Activated CD4-positive, alpha-beta T cell treated with anti-CD3 and anti-CD28 coated beads for 24 hours (primary cell): ENCODE data around the gene IL3.
A peak's percentile ranks its signal among the peaks of the same experiment; 100 is the strongest.

Source experiments
- DNase-seq, 2 donors: peaks; one replicate each; pipeline ENCODE4 v3.0.0-alpha.2; 2020; ENCODE audit warnings: low read depth in 2 of 2

IL3 gene

DNA sequence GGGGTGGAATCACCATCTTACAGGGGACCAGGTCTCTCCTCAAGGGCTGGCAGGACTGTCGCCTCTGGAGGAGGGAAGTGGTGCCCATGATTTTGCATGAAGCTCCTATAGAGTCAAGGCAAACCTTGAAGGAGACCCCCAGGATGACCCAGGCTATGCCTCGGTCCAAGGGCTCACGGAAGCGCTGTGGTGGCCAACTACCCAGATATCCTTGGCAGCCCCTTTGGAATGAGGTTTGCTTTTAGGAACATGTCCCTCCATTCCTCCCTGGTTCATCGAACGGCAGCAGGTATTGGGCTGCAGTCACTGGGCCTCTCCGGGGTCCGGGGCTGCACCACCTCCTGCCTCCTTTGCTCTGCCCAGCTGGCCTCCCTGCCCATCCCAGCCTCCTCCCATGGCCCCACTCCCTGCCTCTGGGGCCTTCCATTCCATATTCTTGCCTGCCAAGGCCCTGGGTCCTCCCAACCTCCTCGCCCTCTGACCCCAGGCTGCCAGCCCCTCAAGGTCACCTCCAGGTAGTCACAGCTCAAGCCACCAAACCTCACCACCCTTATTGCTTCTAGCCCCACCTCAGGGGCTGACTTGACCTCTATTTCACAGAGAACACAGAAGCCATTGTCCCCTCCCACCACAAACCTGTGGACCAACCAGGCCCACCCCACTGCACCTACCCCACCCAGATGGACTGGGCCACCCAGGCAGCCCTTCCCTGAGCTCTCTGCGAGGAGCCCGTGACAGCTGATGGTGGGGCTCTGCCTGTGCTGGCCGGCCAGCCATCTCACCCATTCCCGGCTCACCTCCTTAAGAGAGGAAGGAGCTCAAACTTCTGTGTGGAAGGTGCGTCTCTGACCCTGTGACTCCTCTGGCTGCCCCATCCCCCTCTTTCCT lies 3.6 kb upstream of the IL3 start:
- DNase-seq = no peak

DNA sequence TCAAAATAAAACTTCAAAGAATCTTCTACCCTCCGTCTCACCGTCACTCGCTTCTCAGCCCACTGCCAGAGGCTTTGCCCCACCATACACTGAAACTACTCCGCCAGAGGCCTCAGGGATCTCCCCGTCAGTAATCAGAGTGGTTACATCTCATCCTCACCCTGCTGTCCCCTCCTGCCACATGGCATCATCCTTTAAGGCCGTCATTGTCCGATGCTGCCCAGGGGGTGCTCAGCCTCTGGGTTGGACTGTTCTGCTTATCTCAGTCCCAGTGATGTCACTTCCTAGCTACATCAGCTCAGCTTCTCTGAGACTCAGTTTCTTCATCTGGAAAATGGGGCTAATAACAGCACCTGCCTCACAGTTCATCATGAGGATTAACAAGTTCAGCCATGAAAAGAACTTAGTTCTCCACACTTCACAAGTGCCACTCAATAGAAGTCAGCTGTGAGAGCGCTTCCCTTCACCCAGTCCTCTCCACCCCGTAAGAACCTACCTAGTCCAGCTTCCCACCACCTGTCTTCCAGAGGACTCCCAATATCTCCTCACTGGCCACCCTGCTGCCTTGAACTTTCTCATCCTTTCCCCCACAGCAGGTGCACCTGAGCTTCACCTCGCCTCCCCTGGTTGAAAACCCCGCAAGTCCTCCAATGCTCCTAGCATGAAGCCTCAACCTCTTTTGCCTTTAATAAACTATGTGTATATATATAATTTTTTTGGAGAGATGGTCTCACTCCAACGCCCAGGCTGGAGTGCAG lies 2.8 kb upstream of the IL3 start:
- no peak for DNase-seq

DNA sequence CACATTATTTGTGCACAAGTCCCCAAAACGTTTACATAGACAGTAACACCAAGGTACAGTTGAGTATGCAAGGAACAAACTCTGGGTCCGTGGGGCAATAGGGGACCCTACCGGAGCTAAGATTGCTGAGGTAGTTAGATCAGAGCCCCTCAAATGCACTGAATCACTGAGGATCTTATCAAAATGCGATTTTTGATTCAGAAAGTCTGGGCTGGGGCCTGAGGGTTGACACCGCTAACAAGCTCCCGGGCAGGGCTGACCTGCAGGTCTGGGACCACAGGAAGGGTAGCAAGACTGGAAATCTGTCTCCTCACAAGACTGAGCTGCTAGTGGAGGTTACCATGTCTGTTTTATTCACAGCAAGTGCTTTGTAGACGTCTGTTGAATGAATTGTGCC lies 1.8 kb upstream of the IL3 start:
- DNase-seq = no peak

DNA sequence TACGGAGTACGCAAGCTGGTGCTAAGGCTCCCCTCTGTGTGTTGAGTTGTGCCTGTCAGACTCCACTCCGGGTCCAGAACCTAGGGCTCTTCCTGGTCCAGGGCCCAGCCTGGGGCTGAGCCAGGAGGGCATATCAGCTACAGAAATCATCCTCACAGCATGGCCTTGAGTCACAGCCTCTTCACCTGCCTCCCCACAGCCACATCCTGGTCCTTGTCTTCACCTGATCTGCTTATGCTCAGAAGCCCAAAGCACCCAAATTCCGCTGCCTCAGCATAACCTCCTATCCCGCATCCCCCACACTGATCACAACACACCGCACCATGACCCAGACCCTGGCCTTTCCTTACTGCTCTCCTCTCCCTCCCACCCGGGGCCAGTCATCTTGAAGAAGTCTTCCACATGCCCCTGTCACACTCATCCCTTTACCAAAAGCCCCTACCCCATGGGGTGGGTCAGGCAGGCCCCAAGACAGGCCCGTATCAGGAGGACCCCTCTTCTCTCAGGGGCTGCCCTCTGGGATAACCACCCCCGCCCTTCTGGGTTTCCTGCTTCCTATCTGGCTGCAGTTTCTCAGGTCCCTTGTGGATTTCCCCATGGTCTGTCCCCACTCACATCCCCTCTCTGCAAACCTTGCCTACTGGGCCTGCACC lies 1.3 kb upstream of the IL3 start:
- DNase-seq = no peak

DNA sequence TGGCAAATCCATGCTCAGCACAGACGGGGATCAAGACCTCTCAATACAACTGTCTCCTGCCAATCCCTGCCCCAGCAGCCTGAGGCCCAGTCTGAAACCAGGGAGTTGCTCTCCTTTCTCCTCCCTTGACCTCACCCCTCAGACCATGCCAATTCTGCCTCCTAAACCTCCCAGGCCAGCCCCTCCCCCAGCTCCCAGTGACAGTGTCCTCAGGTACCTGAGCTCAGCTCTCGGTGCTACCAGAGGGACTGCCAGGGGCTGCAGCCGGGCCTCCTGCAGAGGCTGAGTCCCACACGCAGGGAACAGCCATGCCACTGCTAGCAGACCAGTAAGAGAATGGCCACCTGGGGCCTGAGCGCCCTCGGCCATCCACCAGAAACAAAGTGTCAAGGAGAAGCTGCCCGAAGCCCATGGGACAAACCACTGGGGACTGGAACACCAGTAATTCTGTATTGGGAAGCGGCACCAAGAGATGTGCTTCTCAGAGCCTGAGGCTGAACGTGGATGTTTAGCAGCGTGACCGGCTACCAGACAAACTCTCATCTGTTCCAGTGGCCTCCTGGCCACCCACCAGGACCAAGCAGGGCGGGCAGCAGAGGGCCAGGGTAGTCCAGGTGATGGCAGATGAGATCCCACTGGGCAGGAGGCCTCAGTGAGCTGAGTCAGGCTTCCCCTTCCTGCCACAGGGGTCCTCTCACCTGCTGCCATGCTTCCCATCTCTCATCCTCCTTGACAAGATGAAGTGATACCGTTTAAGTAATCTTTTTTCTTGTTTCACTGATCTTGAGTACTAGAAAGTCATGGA lies 557 bp upstream of the IL3 start:
- no peak for DNase-seq

DNA sequence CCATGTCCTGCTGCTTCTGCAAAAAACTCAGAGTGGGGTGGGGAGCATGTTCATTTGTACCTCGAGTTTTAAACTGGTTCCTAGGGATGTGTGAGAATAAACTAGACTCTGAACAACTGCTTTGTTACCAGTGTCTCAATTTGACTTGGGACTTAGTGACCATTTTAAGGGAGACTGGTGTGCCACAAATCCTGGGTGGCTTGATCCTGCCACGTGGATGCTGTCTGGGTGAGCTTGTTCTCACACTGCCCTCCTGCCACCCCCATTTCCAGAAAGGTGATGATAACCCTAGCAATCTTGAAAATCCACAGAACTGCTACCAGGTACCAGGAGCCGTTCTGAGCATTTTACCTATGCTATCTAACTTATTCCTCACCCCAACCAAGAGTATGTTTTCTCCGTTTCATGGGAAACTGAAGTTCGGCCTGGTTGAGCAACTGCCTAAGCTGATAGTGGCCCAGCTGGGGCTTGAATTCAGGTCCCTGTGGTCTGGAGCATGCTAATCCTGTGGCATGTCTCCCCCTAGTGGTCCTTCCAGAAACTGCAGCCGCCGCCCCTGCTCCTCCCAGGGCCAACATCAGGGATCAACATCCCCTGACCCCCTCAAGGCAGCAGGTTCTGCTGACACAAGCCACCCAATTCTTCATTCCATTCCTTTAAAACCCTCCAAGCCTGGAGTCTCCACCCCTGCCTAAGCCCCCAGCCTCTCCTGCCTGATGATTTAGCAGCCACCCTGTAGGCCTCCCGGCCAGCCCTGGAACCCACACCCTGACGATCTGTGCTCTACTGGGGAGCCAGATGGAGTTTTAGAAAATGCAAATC lies 2.8 kb downstream of the IL3 start:
- peak; percentile 76 to 88 for DNase-seq

DNA sequence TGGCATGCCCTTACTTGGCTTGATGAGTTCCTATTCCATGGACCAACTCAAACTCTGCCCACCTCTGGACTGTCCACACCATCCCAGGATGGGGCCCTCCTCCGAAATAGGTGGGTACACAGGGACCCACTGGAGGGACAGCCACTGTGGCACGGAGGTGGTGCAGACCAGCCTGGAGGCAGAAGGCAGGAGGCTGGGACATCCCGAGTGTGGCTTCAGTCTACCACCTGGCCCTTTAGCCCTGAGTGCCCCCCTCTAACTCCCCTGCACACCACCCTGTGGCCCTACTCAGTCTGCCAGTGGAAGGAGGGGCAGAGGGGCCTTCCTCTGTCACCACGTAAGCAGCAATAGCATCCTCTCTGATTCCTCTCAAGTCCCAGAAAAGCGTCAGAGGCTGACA lies 3.7 kb downstream of the IL3 start:
- DNase-seq = no peak

DNA sequence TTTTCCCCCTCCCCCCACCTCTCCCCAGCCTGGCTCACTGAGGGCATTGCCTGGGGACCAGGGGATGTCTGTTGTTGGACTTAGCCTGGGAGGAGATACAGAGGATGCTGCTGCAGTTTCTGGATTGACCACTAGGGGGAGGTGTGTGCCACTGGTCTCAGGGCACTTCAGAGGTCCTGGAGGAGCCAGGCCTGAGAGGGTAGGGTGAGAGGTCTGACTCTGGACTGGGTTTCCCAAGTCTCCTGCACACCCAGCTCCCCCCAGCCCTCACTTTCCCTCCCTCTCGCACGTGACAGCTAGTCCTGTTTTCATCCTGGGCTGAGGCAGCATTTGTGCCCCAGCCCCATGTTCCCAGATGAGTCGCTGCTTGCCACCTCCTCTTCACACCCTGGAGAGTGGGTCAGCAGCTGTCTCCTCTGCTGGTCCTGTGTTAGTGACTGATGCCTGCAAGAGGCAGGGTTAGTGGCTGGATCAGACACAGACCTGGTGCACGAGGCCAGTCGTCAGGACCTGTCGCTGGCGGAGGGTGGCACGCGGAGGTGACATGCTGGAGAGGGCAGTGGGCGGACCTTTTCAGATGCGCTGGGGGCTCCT lies 4.4 kb downstream of the IL3 start:
- peak; percentile 76 to 82 for DNase-seq

DNA sequence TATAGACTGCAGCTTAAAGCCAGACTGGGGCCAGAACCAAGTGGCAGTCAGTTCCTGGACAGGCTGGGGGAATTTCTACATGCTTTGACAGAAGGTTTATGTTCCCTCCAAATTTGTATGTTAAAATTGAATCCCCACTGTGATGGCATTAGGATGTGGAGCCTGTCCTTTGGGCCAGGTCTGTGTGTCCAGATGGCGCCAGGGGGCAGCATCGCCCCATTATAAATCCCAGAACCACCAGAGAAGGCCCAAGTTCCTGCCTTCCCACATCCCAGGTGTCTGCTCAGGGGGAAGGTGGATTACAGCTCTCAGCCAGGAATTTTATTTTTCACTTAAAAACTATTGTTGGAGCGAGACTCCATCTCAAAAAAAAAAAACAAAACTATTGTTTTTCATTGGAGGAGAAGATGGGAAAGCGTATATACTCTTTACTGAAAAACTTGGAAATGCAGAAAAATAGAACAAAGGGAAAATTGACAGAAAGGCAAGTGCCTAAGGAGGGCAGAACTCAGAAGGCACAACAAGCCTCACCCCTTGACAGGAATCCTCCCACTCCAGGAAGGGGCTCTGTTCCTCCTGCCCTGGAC lies 5.0 kb downstream of the IL3 start:
- peak; percentile 32 to 53 for DNase-seq

DNA sequence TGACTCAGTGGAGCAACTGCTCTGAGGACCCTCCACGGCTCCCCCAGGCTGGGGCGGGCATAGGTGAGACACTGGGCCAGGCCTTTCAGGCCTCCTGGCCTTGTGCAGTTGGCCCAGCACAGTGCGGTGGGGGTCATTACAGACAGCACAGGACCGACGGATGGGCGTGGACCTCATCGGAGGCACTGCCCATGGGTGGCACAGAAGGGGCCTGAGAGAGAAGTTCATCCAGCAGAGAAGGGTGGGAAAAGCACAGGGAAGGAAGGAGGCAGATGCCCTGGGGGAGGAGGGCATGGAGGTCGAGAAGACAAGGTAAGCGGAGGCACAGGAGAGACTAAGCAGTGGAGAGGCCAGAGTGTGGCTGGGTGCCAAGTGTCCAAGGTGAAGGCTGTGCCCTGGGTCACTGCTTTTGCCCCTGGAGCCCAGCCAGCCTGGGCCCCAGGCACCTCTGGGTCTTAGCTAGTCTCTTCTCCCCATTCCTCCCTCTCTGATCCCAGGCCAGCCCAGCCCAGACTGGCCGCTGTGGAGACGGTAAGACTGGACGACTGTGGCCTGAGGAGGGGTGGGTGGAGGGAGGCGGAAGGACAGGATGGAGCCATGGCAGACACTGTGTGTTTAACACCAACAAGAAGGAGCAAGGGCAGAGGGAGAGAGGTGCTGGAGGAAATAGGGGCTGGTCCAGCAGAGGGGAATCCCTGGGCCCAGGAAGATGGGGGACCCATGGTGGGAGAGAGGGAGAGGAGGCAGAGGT lies 5.7 kb downstream of the IL3 start:
- DNase-seq = no peak

DNA sequence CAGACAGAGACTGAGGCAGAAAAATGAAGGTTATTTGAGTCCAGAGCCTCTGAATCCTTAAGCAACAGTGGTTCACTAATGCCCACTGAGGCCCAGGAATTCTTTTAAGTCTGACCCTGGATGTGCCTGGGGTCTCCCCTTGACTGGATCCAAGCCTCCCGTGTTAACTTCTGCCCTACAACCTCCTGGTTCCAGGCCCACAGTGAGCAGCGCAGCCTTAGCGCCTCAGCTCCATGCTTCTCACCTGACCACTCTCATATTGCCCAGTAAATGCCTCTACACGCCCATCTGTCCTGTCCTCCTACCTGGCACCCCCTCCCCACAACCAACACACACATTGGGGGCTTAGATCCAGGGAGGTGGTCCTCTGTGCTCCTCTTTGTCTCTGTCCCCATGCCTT lies 6.4 kb downstream of the IL3 start:
- DNase-seq = no peak

DNA sequence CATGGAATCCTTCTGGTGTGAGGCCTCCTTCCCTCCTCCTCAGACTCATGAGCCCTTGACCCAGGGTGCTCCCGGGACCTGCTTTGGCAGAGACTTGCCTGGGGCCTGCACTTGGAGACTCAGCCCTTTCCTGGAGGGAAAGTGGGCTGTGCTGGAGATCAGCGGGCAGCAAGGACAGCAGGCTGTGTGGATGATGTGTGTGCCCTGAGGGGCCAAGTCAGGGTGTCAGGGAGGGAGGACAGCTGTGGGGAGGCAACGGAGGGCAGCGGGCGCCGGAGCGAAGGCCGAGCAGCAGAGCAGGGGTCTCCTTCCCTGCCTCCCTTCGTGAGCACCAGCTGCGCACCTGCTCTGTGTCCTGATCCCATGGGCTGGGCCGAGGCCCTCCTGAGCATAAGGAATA lies 7.0 kb downstream of the IL3 start:
- DNase-seq = no peak

DNA sequence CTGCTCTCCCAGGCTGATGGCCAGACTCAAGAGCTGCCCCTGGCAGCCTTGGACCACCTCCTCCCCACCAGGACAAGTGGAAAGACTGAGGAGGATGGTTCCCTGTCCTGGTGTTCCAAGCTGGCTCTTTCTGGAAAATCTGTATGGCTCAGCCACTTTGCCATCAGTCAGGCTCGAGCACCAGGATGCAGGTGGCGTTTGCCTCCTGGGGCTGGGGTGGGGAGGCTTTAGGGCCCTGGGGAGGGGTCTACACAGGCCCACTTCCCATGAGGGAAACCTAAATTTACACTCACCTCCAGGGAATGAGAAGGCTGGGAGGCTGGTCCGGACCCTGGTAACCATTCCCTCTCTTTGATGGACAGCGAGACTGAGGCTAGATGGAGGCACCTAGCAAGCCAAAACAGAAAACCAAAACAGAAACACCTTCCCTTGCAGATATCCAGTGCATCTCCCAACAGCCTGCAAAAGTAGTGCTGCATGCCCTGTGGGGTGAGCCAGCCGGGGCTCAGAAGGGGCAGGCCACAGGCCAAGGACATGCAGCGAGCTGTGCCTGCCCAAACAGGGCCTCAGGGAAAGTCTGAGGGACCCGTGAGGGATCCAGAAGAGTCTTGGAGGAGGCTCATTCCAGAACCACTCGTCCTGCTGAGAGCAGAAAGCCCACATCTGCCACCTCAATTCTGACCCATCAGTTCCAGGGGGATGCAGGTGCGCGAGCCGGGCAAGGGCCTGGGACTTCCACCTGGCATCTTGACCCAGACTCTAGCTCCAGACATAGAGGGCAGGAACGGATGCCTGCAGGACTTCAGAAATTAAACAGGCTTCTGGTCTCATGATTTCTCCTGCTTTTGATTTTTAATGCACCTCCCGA lies 7.7 kb downstream of the IL3 start:
- no peak for DNase-seq

DNA sequence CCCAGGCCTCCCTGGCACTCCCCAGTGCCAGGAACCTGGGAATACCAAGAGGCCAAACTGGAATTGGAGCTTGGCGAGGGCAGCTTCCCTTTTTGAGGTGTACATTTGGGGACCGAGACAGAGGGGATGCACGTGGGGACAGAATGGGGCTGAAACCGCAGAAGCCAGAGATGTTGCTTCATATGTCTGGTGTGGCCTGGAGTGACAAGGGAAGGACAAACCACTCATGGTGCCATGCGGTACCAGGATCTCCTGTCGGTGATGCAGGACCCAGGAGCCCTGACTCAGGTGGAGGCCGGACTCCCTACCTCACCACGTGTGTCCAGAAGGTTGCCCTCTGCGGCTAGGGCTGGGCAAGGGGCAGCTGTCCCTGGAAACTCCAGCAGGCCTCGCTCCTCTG lies 9.1 kb downstream of the IL3 start:
- no peak for DNase-seq

DNA sequence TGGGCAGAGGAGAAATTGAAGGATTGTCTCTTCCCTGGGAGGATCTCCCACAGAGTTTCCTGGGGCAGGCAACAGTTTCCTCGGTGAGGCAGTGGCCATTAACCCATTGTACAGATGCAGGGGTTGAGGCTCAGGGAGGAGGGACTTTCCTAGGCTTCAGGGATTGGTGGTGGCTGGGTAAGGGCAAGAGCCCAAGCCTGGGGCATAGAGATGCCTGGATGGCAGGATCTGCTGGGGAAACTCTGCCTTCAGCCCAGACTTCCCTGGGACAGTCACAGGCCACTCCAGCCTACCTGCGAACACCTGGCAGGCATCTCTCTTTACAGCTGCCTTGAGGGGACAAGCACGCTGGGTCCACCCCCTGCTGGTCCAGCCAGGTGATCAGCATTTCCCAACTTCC lies 9.5 kb downstream of the IL3 start:
- no peak for DNase-seq

DNA sequence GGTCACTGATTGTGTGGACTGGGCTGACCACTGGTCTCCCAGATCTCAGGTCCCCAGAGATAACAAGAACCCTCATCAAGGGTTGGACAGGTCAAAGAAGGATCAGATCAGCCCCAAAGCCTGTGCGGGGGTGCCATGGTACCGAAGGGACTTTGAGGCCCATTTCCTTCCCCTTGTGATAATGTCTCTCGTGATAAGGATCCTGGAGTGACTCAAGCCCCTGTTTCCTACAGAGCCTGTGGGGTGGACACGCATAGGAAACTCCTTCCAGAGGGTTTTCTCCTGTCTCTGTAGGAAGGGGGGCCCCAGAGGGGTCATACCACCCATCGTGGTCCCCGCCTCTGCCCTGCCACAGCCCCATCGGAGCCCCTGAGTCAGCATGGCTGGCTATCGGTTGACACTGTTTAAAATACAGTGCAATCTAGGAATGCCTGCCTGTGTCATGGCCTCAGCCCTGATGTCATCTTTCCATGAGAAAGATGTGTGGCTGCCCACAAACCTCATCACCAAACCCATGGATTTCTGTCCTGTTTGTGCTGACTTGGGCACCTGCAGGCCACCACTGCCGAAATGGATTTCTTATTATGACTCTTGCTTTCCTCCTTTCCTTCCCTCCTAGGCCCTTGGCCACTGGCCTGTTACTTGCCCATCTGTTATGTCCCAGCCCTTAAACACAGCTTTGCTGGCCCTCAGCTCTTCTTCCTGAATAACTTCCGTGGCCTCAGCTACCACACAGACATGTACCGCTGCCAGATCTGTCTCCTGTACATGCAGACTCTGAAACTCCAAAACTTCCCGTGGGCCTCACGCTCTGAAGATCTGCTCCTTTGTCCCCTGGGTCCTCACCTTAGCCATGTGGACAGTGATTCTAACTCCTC lies 10.2 kb downstream of the IL3 start:
- peak in 1 of 2 donors; percentile 54 for DNase-seq

DNA sequence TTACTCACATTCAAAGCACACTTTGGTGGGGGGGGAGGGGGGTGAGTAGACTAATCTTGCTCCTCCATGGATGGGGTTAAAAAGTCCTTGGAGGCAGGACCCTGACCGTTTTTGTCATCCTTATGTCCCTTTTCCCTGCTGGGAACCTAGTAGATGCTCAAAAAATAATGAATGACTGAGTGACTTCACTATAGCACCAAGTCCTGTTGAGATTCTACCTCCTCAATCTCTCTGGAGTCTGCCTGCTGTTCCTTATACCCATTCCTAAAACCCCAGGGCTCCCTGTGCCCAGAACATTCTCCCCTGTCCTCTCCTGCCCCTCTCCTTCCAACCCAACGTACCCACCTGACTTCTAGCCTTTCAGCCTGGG lies 10.9 kb downstream of the IL3 start:
- DNase-seq = no peak

DNA sequence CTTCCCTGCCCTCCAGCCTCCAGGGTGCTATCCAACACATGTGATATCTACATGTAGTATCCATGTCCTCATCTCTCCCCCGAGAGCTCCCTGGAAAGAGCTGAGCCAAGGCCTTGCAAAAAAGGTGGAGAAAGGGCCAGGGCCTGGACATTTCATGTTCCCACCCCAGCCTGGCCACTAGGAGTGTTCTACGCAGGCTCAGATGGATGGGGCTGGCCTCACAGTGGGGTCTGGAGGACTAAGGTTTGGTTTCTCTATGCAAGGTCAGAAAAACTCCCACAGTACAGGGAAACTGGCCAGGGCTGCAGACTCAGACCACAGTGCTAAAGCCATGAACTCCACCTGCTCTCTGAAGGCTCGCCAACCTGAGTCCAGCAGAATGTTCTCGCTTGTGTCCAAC lies 11.6 kb downstream of the IL3 start:
- DNase-seq = no peak
